Testis (tissue), 3 donors: Measurements from ENCODE around the gene HPN. TPM values are rescaled to one million over a fixed set of nuclear protein-coding genes. Genes with fewer than 3 reads are reported as not detected.
"Not testable (repeated sequence)": the region's sequence is repeated elsewhere in the genome, so short reads cannot be mapped to it uniquely, and the experiment has no call there.

Source experiments
- DNase-seq: peaks from one replicate; pipeline ENCODE4 v3.0.0-alpha.2; 2019
- H3K27ac ChIP-seq, 2 donors: fragments of 200-600 bp; sonication (generic); one replicate each; pipeline ENCODE4 v1.5.1; 2019
- H3K27me3 ChIP-seq: fragments of 200-600 bp; sonication (generic); one replicate; pipeline ENCODE4 v1.5.1; 2019
- H3K36me3 ChIP-seq: fragments of 200-600 bp; sonication (generic); one replicate; pipeline ENCODE4 v1.5.1; 2017; ENCODE audit warnings: low read depth; ENCODE audit errors: missing control alignments
- H3K4me1 ChIP-seq: fragments of 200-600 bp; sonication (generic); one replicate; pipeline ENCODE4 v1.5.1; 2019
- H3K4me3 ChIP-seq, 2 donors: fragments of 200-600 bp; sonication (generic); one replicate each; pipeline ENCODE4 v1.5.1; 2017 to 2019
- H3K9me3 ChIP-seq: fragments of 200-600 bp; sonication (generic); one replicate; pipeline ENCODE4 v1.5.1; 2017
- POLR2A ChIP-seq: fragments of 450-650 bp; IDR thresholded peaks from one replicate; pipeline ENCODE4 v1.6.1; 2017; ENCODE audit warnings: antibody characterized with exemption, mild to moderate bottlenecking, moderate library complexity
- WGBS, 2 donors: methylation state at CpG; one replicate each; pipeline ENCODE4 v1.1.5; 2018; 5-methylcytosine and 5-hydroxymethylcytosine counted together
- intact Hi-C: fragments of 100-400 bp; cut with DNase I; formaldehyde crosslinking; loops from one replicate; pipeline ENCODE4 v1.15.1; 2023; ENCODE audit warnings: low total_unique reads
- polyA plus RNA-seq: library from polyadenylated mRNA; stranded (reverse); fragments of 350-450 nt; fragmentation: Illumina TruSeq; extraction: RNeasy Lipid Tissue Mini Kit (QIAGEN cat#74804); gene quantifications from one replicate; pipeline ENCODE4 v1.2.3, GENCODE V29; 2014; ENCODE audit warnings: low read depth, low replicate concordance; ENCODE audit not compliant: insufficient read depth
- total RNA-seq, 2 donors: library from RNA; depleted of rRNA; stranded (reverse); fragments of >200 nt; gene quantifications; one replicate each; pipeline ENCODE4 v1.2.3, GENCODE V29; 2016
- TF ChIP-seq, protein P1 (sequence below), 3 experiments: fragments of 450-650 bp in 2 of 3; fragments of 200-600 bp in 1 of 3; sonication (generic) in 1 of 3; IDR thresholded peaks; one replicate each; pipeline ENCODE4 v1.5.1; 2016 to 2019; ENCODE audit warnings: antibody characterized with exemption in 3 of 3, mild to moderate bottlenecking in 2 of 3, moderate library complexity in 1 of 3

Gene HPN
- total and polyA plus RNA-seq, 3 donors from 2014 or later, result 0.79 to 8.2 (median 1.7) TPM

DNA sequence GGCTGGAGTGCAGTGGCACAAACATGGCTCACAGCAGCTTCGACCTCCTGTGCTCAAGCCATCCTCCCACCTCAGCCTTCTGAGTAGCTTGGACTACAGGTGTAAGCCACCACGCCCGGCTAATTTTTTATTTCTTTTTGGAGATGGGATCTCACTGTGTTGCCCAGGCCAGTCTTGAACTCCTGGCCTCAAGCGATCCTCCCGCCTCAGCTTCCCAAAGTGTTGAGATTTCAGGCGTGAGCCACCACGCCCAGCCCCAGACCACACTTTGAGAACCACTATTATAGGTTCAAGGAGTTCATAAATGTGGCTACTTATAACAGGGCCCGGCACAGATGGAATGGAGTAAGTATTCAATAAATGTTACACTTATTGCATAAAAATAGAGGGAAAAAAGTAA lies 14.5 kb upstream of the HPN start:
- TF ChIP-seq, protein P1, sequence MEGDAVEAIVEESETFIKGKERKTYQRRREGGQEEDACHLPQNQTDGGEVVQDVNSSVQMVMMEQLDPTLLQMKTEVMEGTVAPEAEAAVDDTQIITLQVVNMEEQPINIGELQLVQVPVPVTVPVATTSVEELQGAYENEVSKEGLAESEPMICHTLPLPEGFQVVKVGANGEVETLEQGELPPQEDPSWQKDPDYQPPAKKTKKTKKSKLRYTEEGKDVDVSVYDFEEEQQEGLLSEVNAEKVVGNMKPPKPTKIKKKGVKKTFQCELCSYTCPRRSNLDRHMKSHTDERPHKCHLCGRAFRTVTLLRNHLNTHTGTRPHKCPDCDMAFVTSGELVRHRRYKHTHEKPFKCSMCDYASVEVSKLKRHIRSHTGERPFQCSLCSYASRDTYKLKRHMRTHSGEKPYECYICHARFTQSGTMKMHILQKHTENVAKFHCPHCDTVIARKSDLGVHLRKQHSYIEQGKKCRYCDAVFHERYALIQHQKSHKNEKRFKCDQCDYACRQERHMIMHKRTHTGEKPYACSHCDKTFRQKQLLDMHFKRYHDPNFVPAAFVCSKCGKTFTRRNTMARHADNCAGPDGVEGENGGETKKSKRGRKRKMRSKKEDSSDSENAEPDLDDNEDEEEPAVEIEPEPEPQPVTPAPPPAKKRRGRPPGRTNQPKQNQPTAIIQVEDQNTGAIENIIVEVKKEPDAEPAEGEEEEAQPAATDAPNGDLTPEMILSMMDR (IDR thresholded peaks at IDR 0.05), result no peak
- no peak for TF ChIP-seq POLR2A
- no peaks in the 10 kb centered on the region for H3K36me3 ChIP-seq
- intact Hi-C loops, result no loop called here

DNA sequence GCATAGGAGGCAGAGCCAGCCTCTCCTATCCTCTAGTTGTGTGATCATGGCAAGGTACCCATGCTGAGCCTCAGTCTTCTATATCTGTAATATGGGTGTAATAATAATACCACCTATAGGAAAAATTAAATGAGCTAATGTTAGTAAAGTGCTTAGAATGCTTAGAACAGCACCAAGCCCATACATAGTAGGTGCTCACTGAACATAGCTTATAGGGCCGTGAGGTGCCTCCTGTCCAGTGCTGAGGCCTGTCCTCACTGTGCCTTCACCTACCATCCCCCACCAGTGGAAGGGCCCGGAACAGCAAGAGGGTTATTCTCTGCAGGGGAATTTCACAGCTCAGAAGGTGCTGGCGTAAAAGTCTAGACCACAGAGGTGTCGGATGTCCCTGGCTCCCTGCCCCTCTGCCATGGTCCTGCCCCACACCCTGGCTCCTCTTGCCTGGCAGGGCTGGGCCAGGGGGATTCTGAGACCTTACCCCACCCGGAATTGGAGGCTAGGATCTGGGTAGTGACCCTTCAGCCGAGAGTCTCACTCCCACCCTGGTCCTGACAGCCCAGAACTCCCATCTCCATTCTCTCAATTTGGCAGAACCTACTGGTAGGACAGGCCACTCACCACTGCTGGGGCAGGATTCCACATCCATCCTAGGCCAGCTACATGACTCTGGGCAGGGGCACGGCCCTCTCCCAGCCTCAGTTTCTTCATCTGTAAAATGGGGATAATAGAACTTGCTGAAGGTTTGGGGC lies 13.5 kb upstream of the HPN start:
- no peak for DNase-seq
- WGBS, 2 donors, result 77 to 80% methylated on average over 6 to 7 of the region's 7 CpGs

More for the DNA sequence above, 14.5 kb upstream of the HPN start:
- Histone ChIP-seq H3K27me3 (no peaks in the 10 kb centered on the region), H3K4me1 (peaks cover 3% of the 10 kb centered on the region), H3K4me3 (no peak overlapping the region), H3K9me3 (no peaks in the 10 kb centered on the region), H3K27ac (no peak overlapping the region)
- 88% methylated on average over 8 of the region's 8 CpGs for WGBS, 2 donors
- no peak for DNase-seq

DNA sequence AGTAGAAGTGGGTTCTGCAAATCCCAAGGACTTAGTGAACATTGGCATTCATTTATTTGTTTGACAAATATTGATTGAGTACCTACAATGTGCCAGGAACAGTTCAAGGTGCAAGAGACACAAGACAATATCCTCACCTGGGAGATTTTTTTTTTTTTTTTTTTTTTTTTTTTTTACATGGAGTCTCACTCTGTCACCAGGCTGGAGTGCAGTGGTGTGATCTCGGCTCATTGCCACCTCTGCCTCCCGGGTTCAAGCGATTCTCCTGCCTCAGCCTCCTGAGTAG lies 13.0 kb upstream of the HPN start:
- DNase-seq, H3K4me3 ChIP-seq, H3K27me3 ChIP-seq, intact Hi-C loops, H3K9me3 ChIP-seq, H3K4me1 ChIP-seq, H3K36me3 ChIP-seq, H3K27ac ChIP-seq: not testable (repeated sequence)
- 94 to 98% methylated on average over 3 of the region's 3 CpGs for WGBS, 2 donors

More for the DNA sequence above, 13.5 kb upstream of the HPN start:
- intact Hi-C loops, result no loop called here
- Histone ChIP-seq H3K9me3 (no peaks in the 10 kb centered on the region), H3K27me3 (no peaks in the 10 kb centered on the region), H3K36me3 (no peaks in the 10 kb centered on the region), H3K4me1 (no peaks in the 10 kb centered on the region), H3K27ac (no peak overlapping the region), H3K4me3 (no peak overlapping the region)
- TF ChIP-seq POLR2A, result no peak
- TF ChIP-seq, protein P1 (IDR thresholded peaks at IDR 0.05), result no peak

DNA sequence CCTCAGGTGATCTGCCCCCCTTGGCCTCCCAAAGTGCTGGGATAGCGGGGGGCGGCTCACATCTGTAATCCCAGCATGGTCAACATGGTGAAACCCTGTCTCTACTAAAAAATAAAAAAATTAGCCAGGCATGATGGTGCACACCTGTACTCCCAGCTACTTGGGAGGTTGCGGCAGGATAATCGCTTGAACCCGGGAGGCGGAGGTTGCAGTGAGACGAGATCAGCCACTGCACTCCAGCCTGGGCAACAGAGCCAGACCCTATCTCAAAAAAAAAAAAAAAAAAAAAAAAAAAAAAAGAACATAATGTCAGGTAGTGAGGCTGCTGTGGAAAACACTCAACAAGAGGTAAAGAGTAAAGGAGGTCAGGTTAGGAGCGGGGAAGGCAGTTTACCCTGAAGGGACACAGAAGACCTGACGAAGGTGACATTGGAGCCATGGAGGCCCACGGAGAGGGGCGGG lies 12.2 kb upstream of the HPN start:
- WGBS, 2 donors, result 50 to 65% methylated on average over 11 of the region's 11 CpGs
- H3K4me3 ChIP-seq, H3K27ac ChIP-seq, DNase-seq, H3K36me3 ChIP-seq, intact Hi-C loops, H3K4me1 ChIP-seq, H3K9me3 ChIP-seq, H3K27me3 ChIP-seq: not testable (repeated sequence)

DNA sequence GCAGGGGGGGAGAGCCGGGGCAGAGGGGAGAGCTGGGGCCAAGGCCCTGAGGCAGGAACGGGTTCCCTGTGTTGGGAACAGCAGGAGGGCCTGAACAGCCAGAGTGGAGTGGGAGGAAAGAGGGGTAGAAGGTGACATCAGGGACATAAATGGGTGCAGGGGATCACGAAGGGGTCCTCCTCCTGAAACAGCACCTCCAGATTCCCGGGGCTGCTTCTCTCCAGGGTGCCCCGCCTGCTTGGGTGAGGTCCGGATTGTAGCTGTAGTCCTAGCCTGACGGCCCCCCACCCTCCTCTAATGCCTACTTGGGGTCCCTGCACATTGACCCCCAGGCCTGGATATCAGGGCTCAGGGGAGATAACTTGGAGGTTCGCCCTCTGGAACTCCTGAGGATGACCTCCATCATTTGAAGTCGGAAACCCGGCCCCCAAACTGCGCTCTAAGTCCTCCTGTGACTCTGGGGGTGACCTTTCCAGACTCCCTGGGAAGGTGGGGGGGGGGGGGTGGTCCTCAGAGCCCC lies 11.7 kb upstream of the HPN start:
- peak overlapping the region in 1 of 2 donors; percentile 61 for H3K4me3 ChIP-seq
- H3K36me3 ChIP-seq, result no peaks in the 10 kb centered on the region
- no peaks in the 10 kb centered on the region for H3K9me3 ChIP-seq
- WGBS, 2 donors, result 19 to 22% methylated on average over 10 to 11 of the region's 11 CpGs
- intact Hi-C loops, result no loop called here
- DNase-seq, result no peak
- no peaks in the 10 kb centered on the region for H3K4me1 ChIP-seq
- TF ChIP-seq POLR2A, result no peak
- TF ChIP-seq, protein P1 (IDR thresholded peaks at IDR 0.05), result no peak
- no peaks in the 10 kb centered on the region for H3K27me3 ChIP-seq
- no peak overlapping the region for H3K27ac ChIP-seq
